ENCODE results near the gene DLST. TPM values are rescaled to one million over a fixed set of nuclear protein-coding genes. Genes with fewer than 3 reads are reported as not detected.

Gene DLST
- total and polyA plus RNA-seq, 2 of the 4 experiments (the other 2 are of a cell fraction), result 58.6 to 119 TPM

GRCh38 chr14:74919421-74920165 lies 37.9 kb downstream of the DLST start:
- no peaks in the 10 kb centered on the region for H3K79me1 ChIP-seq (ENCODE audit: low read depth in 1 of 2, low read length in 2 of 2)
- H3K9ac ChIP-seq (ENCODE audit: low read depth, low read length), result no peak overlapping the region
- 0 out of 2 replicates have a peak, but pooled peaks cover 2% of the 10 kb centered on the region for H3K9me1 ChIP-seq (ENCODE audit: insufficient read depth, low read length)
- dilution Hi-C loops (cut with HindIII; ENCODE audit: low sequenced_read_pairs, unreplicated experiment), result no loop called here
- DNase-seq, result peak; percentile 63
- in situ Hi-C loops (cut with MboI; ENCODE audit: low sequenced_read_pairs), result loop anchor here (10.0 kb wide), 1 partner anchor 385 kb away; no protein-coding TSS in a partner anchor
- no peak overlapping the region for H3K23ac ChIP-seq (ENCODE audit: low read depth, low read length)
- H4K5ac ChIP-seq (ENCODE audit: low read depth, low read length), result no peak overlapping the region
- no peaks in the 10 kb centered on the region for H3K27me3 ChIP-seq (ENCODE audit: control insufficient read depth, insufficient read depth, low read length)
- TF ChIP-seq CHD1 (IDR thresholded peaks at IDR 0.05; ENCODE audit: low read depth, low read length) (no peak), POLR2A (IDR thresholded peaks at IDR 0.05; ENCODE audit: low read depth, low read length) (no peak), BHLHE40 (IDR thresholded peaks at IDR 0.05; ENCODE audit: low read depth, low read length) (no peak), FOS (IDR thresholded peaks at IDR 0.05; ENCODE audit: low read depth, low read length) (peak; percentile 14; the same call in 1 of the 2 replicates), RFX5 (IDR thresholded peaks at IDR 0.05; ENCODE audit: low read depth, low read length) (no peak), MXI1 (IDR thresholded peaks at IDR 0.05; ENCODE audit: borderline replicate concordance, low read depth, low read length) (peak; percentile 69; the same call in 1 of the 2 replicates), MAZ (IDR thresholded peaks at IDR 0.05; ENCODE audit: borderline replicate concordance, low read depth, low read length) (no peak), MAFK (IDR thresholded peaks at IDR 0.05; ENCODE audit: low read depth, low read length) (no peak)
- TF ChIP-seq, protein P1, sequence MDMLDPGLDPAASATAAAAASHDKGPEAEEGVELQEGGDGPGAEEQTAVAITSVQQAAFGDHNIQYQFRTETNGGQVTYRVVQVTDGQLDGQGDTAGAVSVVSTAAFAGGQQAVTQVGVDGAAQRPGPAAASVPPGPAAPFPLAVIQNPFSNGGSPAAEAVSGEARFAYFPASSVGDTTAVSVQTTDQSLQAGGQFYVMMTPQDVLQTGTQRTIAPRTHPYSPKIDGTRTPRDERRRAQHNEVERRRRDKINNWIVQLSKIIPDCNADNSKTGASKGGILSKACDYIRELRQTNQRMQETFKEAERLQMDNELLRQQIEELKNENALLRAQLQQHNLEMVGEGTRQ (IDR thresholded peaks at IDR 0.05; ENCODE audit: low read depth, low read length), result no peak
- H4K91ac ChIP-seq (ENCODE audit: insufficient read depth, low read depth, low read length), result no peak overlapping the region
- no peak overlapping the region for H3K4me2 ChIP-seq (ENCODE audit: low read depth, low read length)
- no peak overlapping the region for H3K4me3 ChIP-seq (ENCODE audit: insufficient read depth, low read depth, low read length)
- peak overlapping the region; percentile 4; the same call in 1 of the 2 replicates for H2AK5ac ChIP-seq (ENCODE audit: low read depth, low read length)
- no peak overlapping the region for H2AFZ ChIP-seq (replicated peaks; ENCODE audit: low read length, poor library complexity)
- H4K8ac ChIP-seq (ENCODE audit: low read depth in 2 of 2, low read length in 2 of 2), result no peak overlapping the region
- H3K18ac ChIP-seq (ENCODE audit: low read depth, low read length), result no peak overlapping the region
- no peaks in the 10 kb centered on the region for H3K9me3 ChIP-seq (ENCODE audit: control insufficient read depth, insufficient read depth, low read length)
- H3K56ac ChIP-seq (ENCODE audit: extremely low read depth, insufficient read depth, low read length), result no peak overlapping the region
- BruUV-seq (replicated peaks), result no TSS peak
- no peaks in the 10 kb centered on the region for H4K20me1 ChIP-seq (ENCODE audit: insufficient read depth, low read length)
- peak overlapping the region; percentile 3 for H2AK9ac ChIP-seq (replicated peaks; ENCODE audit: low read depth, low read length, poor library complexity)
- H3K36me3 ChIP-seq (ENCODE audit: control insufficient read depth, insufficient read depth, low read length), result no peaks in the 10 kb centered on the region
- no peak overlapping the region for H3K14ac ChIP-seq (replicated peaks; ENCODE audit: low read depth, low read length)
- peak; percentile 74 for ATAC-seq (ENCODE audit: low read depth)
- no peak overlapping the region for H3K27ac ChIP-seq (ENCODE audit: insufficient read depth, low read length)
- intact Hi-C loops (cut with micrococcal nuclease), result no loop called here
- H2BK5ac ChIP-seq (ENCODE audit: low read depth, low read length, poor library complexity, severe bottlenecking), result no peak overlapping the region
- WGBS, 2 experiments (ENCODE audit: extremely low coverage in 2 of 2, insufficient read length in 1 of 2), result 82% methylated on average over 9 of the region's 22 CpGs; no CpG with 5 or more reads in 1 of the 2 experiments
- no peak overlapping the region for H2BK20ac ChIP-seq (ENCODE audit: low read depth, low read length)
- ChIA-PET POLR2A (ENCODE audit: unreplicated experiment) (no interaction called here), CTCF (interaction anchor here (0.9 to 1.5 kb wide), 2 partner anchors 169 to 170 kb away, joined by 3 to 4 read pairs; no protein-coding TSS in a partner anchor)
- H2BK15ac ChIP-seq (ENCODE audit: low read depth, low read length), result no peak overlapping the region
- no peak overlapping the region for H2BK120ac ChIP-seq (ENCODE audit: low read depth, low read length)
- peaks cover 3% of the 10 kb centered on the region; the same call in 1 of the 2 replicates for H3K4me1 ChIP-seq (ENCODE audit: control insufficient read depth, insufficient read depth, low read length)
- no peak overlapping the region for H3K4ac ChIP-seq (ENCODE audit: low read depth, low read length)

Data from IMR-90 (cell line).